ENCODE results near the gene SGCD.

SGCD gene

DNA sequence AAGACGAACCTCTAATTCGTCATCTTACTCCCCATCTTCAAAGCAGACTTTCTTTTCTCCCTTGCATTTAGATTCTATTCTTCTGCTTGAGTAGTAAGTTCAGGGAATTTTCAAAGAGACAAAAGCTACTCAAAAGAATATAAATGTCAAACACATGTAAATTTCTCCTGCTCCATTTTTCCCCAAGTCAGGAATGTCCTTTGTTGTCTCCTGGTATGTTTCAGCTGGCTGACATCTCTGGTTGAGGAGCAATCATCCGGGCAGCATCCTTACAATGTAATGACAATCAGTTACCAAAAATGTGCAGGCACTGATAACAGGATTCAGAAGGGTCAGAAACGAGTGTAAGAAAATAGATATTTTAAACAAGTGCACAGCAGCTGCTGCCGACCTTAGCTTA is 475.5 kb downstream of the SGCD start:
- DNase-seq, result no peak

- no peak for DNase-seq
Measured at GRCh38 chr5:156803404-156803803, 476.4 kb downstream of the SGCD start.

DNA sequence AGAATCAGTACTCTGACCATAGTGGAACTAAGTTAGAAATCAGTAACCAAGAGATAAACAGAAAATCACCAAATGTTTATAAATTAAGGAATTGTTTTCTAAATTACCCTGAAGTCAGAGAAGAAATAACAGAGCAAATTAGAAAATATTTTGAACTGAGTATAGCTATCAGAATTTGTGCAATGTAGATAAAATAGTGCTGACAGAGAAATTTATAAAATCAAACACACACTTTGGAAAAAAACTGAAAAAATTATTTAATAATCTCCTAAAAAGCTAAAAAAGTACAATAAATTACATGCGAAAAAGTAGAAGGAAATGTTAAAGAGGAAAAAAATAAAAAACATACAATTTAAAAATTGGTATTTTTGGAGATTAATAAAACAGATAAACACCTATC is 486.0 kb downstream of the SGCD start:
- DNase-seq, result no peak

DNA sequence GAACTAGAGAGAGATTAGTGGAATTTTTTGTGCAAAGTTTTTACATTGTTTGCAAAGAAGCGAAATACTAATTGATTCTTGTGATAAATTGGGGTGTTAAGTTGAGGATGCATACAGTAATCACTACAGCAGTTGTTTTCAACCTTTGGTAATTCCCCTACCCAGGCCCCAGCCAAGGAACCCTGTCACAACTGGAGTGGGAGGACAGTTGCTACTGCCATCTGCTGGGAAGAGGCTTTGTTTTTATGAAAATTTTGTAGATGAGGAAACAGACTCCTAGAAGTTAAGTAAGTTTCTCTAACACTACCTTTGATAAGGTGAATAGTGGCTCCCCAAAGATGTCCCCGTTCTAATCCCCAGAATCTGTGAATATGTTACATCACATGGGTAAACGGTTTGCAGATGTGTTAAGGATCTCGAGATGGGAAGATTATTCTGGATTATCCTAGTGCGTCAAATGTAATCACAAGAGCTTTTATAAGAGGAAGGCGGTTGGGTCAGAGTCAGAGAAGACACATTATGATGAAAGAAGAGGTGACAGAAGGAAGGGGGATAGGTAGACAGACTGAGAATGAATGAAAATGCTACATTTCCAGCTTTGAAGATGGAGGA is 489.1 kb downstream of the SGCD start:
- no peak for DNase-seq
